Calu3 (cell line): ENCODE results near the gene APP. TPM values are rescaled to one million over a fixed set of nuclear protein-coding genes. Genes with fewer than 3 reads are reported as not detected.

Experiments
- BruUV-seq: library from RNA; stranded (reverse); fragments of 400-500 nt; replicated peaks from 2 replicates; lab custom pipeline; 2021; lab: Mats Ljungman, UMichigan
- CTCF ChIA-PET: fragments of 300-600 bp; sonication (Branson Sonifier 250); formaldehyde crosslinking; loops from one replicate; lab custom pipeline; 2022; ENCODE audit warnings: antibody characterized with exemption; lab: Charles Lee
- DNase-seq: peaks from one replicate; pipeline ENCODE4 v3.0.0; 2022
- H3K27ac Mint-ChIP-seq: one replicate; pipeline ENCODE4 v1.8.0; 2022; ENCODE audit warnings: mixed read lengths; ENCODE audit not compliant: unreplicated experiment
- H3K27me3 Mint-ChIP-seq: one replicate; pipeline ENCODE4 v1.8.0; 2022; ENCODE audit warnings: mixed read lengths; ENCODE audit not compliant: unreplicated experiment
- H3K36me3 Mint-ChIP-seq: one replicate; pipeline ENCODE4 v1.8.0; 2022; ENCODE audit warnings: mild to moderate bottlenecking, moderate library complexity, mixed read lengths; ENCODE audit not compliant: insufficient read depth, unreplicated experiment
- H3K4me1 Mint-ChIP-seq: one replicate; pipeline ENCODE4 v1.8.0; 2022; ENCODE audit warnings: mild to moderate bottlenecking, low read depth, mixed read lengths; ENCODE audit not compliant: unreplicated experiment
- H3K4me3 Mint-ChIP-seq: one replicate; pipeline ENCODE4 v1.8.0; 2022; ENCODE audit warnings: mild to moderate bottlenecking, low read depth, moderate library complexity, mixed read lengths; ENCODE audit not compliant: unreplicated experiment
- H3K9me3 Mint-ChIP-seq: one replicate; pipeline ENCODE4 v1.8.0; 2022; ENCODE audit warnings: low read depth, mixed read lengths; ENCODE audit not compliant: unreplicated experiment
- intact Hi-C: fragments of 100-400 bp; cut with micrococcal nuclease; formaldehyde crosslinking; loops from one replicate; pipeline ENCODE4 v1.10.0; 2022; ENCODE audit not compliant: unreplicated experiment
- total RNA-seq: library from RNA; stranded (reverse); gene quantifications from 2 replicates; pipeline ENCODE4 v1.2.3, GENCODE V29; 2022
- TF ChIP-seq, protein P1 (sequence below): fragments of 200-600 bp; IDR thresholded peaks from one replicate; pipeline ENCODE4 v1.8.0; 2022; ENCODE audit warnings: antibody characterized with exemption; ENCODE audit not compliant: unreplicated experiment

Gene APP
- total RNA-seq, 1 experiment from 2014 or later, result 566 TPM

- intact Hi-C loops, result loop anchor here (2.0 kb wide), 1 partner anchor 52 kb away; no protein-coding TSS in a partner anchor
- peak; percentile 50 for DNase-seq
- H3K27me3 Mint-ChIP-seq, result no peaks in the 10 kb centered on the region
- BruUV-seq, result no TSS peak
- H3K4me3 Mint-ChIP-seq, result peak overlapping the region; percentile 14
- H3K36me3 Mint-ChIP-seq, result no peaks in the 10 kb centered on the region
- TF ChIP-seq, protein P1, sequence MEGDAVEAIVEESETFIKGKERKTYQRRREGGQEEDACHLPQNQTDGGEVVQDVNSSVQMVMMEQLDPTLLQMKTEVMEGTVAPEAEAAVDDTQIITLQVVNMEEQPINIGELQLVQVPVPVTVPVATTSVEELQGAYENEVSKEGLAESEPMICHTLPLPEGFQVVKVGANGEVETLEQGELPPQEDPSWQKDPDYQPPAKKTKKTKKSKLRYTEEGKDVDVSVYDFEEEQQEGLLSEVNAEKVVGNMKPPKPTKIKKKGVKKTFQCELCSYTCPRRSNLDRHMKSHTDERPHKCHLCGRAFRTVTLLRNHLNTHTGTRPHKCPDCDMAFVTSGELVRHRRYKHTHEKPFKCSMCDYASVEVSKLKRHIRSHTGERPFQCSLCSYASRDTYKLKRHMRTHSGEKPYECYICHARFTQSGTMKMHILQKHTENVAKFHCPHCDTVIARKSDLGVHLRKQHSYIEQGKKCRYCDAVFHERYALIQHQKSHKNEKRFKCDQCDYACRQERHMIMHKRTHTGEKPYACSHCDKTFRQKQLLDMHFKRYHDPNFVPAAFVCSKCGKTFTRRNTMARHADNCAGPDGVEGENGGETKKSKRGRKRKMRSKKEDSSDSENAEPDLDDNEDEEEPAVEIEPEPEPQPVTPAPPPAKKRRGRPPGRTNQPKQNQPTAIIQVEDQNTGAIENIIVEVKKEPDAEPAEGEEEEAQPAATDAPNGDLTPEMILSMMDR, result no peak
- H3K9me3 Mint-ChIP-seq, result no peaks in the 10 kb centered on the region
- H3K4me1 Mint-ChIP-seq, result peaks cover 18% of the 10 kb centered on the region
- no peak overlapping the region for H3K27ac Mint-ChIP-seq
- CTCF ChIA-PET, result interaction anchor here (0.7 to 0.8 kb wide), 4 partner anchors 11 to 47 kb away, joined by 3 read pairs; no protein-coding TSS in a partner anchor
Measured at GRCh38 chr21:26116456-26117011, 54.0 kb downstream of the APP start.

GRCh38 chr21:26115899-26116298 is 54.7 kb downstream of the APP start:
- peak overlapping the region; percentile 14 for H3K4me3 Mint-ChIP-seq

GRCh38 chr21:26115305-26115704 is 55.3 kb downstream of the APP start:
- Mint-ChIP-seq H3K27ac (peak overlapping the region; percentile 54), H3K4me1 (peaks cover 18% of the 10 kb centered on the region), H3K27me3 (no peaks in the 10 kb centered on the region), H3K9me3 (no peaks in the 10 kb centered on the region), H3K4me3 (peak overlapping the region; percentile 19), H3K36me3 (no peaks in the 10 kb centered on the region)
- TF ChIP-seq, protein P1, result no peak
- no TSS peak for BruUV-seq
- peak; percentile 56 for DNase-seq
- CTCF ChIA-PET, result no interaction called here
- intact Hi-C loops, result no loop called here

More at GRCh38 chr21:26115899-26116298, 54.7 kb downstream of the APP start:
- intact Hi-C loops, result loop anchor here (2.0 kb wide), 1 partner anchor 53 kb away; no protein-coding TSS in a partner anchor
- no peak for DNase-seq
- Mint-ChIP-seq H3K36me3 (no peaks in the 10 kb centered on the region), H3K4me1 (peaks cover 18% of the 10 kb centered on the region), H3K27ac (no peak overlapping the region), H3K9me3 (no peaks in the 10 kb centered on the region), H3K27me3 (no peaks in the 10 kb centered on the region)
- no TSS peak for BruUV-seq
- TF ChIP-seq, protein P1, result no peak
- CTCF ChIA-PET, result interaction anchor here (0.7 to 0.8 kb wide), 3 partner anchors 11 to 48 kb away, joined by 3 read pairs; no protein-coding TSS in a partner anchor

- TF ChIP-seq, protein P1, result no peak
- peaks cover 10% of the 10 kb centered on the region for H3K36me3 Mint-ChIP-seq
- DNase-seq, result no peak
- no peak overlapping the region for H3K4me3 Mint-ChIP-seq
- H3K4me1 Mint-ChIP-seq, result peaks cover 18% of the 10 kb centered on the region
- intact Hi-C loops, result no loop called here
- CTCF ChIA-PET, result no interaction called here
- H3K9me3 Mint-ChIP-seq, result no peaks in the 10 kb centered on the region
- H3K27me3 Mint-ChIP-seq, result no peaks in the 10 kb centered on the region
- H3K27ac Mint-ChIP-seq, result peak overlapping the region; percentile 36
- BruUV-seq, result no TSS peak
Measured at GRCh38 chr21:26112975-26113374, 57.6 kb downstream of the APP start.
